GM21423 (cell line): Measurements from ENCODE around the gene BCS1L.
"Not testable (repeated sequence)": the region's sequence is repeated elsewhere in the genome, so short reads cannot be mapped to it uniquely, and the experiment has no call there.

Experiments used
- ATAC-seq: cut with Tn5 transposase; IDR thresholded peaks from one replicate; pipeline ENCODE4 v1.9.1; 2021; ENCODE audit warnings: mild to moderate bottlenecking, moderate library complexity; ENCODE audit not compliant: unreplicated experiment

Gene BCS1L

GRCh38 chr2:218659988-218660358, 490 bp downstream of the BCS1L start:
- ATAC-seq: no peak

- no peak for ATAC-seq
These were observed 2.9 kb downstream of the BCS1L start for GRCh38 chr2:218662377-218662776.

- ATAC-seq: no peak
These were observed 3.3 kb downstream of the BCS1L start for GRCh38 chr2:218662827-218663226.

- no peak for ATAC-seq
These were observed 4.4 kb downstream of the BCS1L start for GRCh38 chr2:218663901-218664300.

- ATAC-seq: no peak
These were observed 5.2 kb downstream of the BCS1L start for GRCh38 chr2:218664653-218665052.

GRCh38 chr2:218671097-218671653, 11.7 kb downstream of the BCS1L start:
- ATAC-seq: no peak

GRCh38 chr2:218671654-218672566, 12.4 kb downstream of the BCS1L start, which contains the start of the genes RNF25 and STK36:
RNF25 (minus strand) TSS chr2:218672002; CDS start chr2:218671970, 32 bp downstream.
STK36 (plus strand) TSS chr2:218672086; CDS start chr2:218672830, 744 bp downstream.
- peak; percentile 98 for ATAC-seq

GRCh38 chr2:218679119-218679518, 19.6 kb downstream of the BCS1L start:
- no peak for ATAC-seq

GRCh38 chr2:218680061-218680460, 20.6 kb downstream of the BCS1L start:
- ATAC-seq: no peak

GRCh38 chr2:218687400-218688060, 28.0 kb downstream of the BCS1L start:
- ATAC-seq: not testable (repeated sequence)

- ATAC-seq: no peak
These were observed 31.8 kb downstream of the BCS1L start for GRCh38 chr2:218691234-218691633.

GRCh38 chr2:218694405-218695145, 35.1 kb downstream of the BCS1L start:
- ATAC-seq: no peak

- ATAC-seq: no peak
These were observed 39.4 kb downstream of the BCS1L start for GRCh38 chr2:218698885-218699284.

- no peak for ATAC-seq
These were observed 42.3 kb downstream of the BCS1L start for GRCh38 chr2:218701806-218702205.

- no peak for ATAC-seq
These were observed 43.9 kb downstream of the BCS1L start for GRCh38 chr2:218703341-218703740.

GRCh38 chr2:218708086-218708485, 48.6 kb downstream of the BCS1L start:
- no peak for ATAC-seq

- ATAC-seq: no peak
These were observed 50.4 kb downstream of the BCS1L start for GRCh38 chr2:218709908-218710307.

GRCh38 chr2:218710334-218710686, 50.8 kb downstream of the BCS1L start:
- no peak for ATAC-seq

GRCh38 chr2:218710687-218711549, 51.4 kb downstream of the BCS1L start, which contains the start of gene TTLL4:
TTLL4 (plus strand) TSS chr2:218710835; CDS start chr2:218737677, 26,842 bp downstream.
- ATAC-seq: peak; percentile 95

GRCh38 chr2:218711550-218711929, 52.1 kb downstream of the BCS1L start:
- no peak for ATAC-seq
